GM21528 (cell line): ENCODE measurements around the gene CNOT2.
A peak's percentile ranks its signal among the peaks of the same experiment; 100 is the strongest.
"Not testable (repeated sequence)": the region's sequence is repeated elsewhere in the genome, so short reads cannot be mapped to it uniquely, and the experiment has no call there.

Experiments
- ATAC-seq: cut with Tn5 transposase; IDR thresholded peaks from one replicate; pipeline ENCODE4 v1.9.1; 2021; ENCODE audit warnings: mild to moderate bottlenecking, moderate library complexity; ENCODE audit not compliant: unreplicated experiment, low FRiP score

The CNOT2 gene

GRCh38 chr12:70359458-70360197 is 116.4 kb downstream of the CNOT2 start:
- no peak for ATAC-seq

- no peak for ATAC-seq
Measured at GRCh38 chr12:70360218-70360617, 117.0 kb downstream of the CNOT2 start.

GRCh38 chr12:70364695-70365397 is 121.6 kb downstream of the CNOT2 start:
- ATAC-seq: no peak

GRCh38 chr12:70365398-70365647 is 122.1 kb downstream of the CNOT2 start:
- no peak for ATAC-seq

GRCh38 chr12:70365648-70366518 is 122.7 kb downstream of the CNOT2 start, which contains the start of gene KCNMB4:
Gene KCNMB4 (plus strand): TSS chr12:70366290. CDS start chr12:70366735, 445 bp downstream.
- ATAC-seq: peak; percentile 87

- peak; percentile 48 for ATAC-seq
Measured at GRCh38 chr12:70366581-70367257, 123.5 kb downstream of the CNOT2 start.

GRCh38 chr12:70367258-70368141 is 124.3 kb downstream of the CNOT2 start:
- ATAC-seq: no peak

- ATAC-seq: no peak
Measured at GRCh38 chr12:70372881-70373280, 129.6 kb downstream of the CNOT2 start.

- ATAC-seq: no peak
Measured at GRCh38 chr12:70379846-70380245, 136.6 kb downstream of the CNOT2 start.

- no peak for ATAC-seq
Measured at GRCh38 chr12:70383484-70383883, 140.3 kb downstream of the CNOT2 start.

GRCh38 chr12:70383886-70384285 is 140.7 kb downstream of the CNOT2 start:
- ATAC-seq: no peak

- no peak for ATAC-seq
Measured at GRCh38 chr12:70386771-70387170, 143.5 kb downstream of the CNOT2 start.

- no peak for ATAC-seq
Measured at GRCh38 chr12:70389678-70390077, 146.4 kb downstream of the CNOT2 start.

- not testable (repeated sequence) for ATAC-seq
Measured at GRCh38 chr12:70392631-70393030, 149.4 kb downstream of the CNOT2 start.

- no peak for ATAC-seq
Measured at GRCh38 chr12:70393787-70394499, 150.7 kb downstream of the CNOT2 start.

GRCh38 chr12:70398002-70398401 is 154.8 kb downstream of the CNOT2 start:
- no peak for ATAC-seq

GRCh38 chr12:70398862-70399261 is 155.6 kb downstream of the CNOT2 start:
- ATAC-seq: no peak

- no peak for ATAC-seq
Measured at GRCh38 chr12:70399311-70399710, 156.1 kb downstream of the CNOT2 start.

GRCh38 chr12:70400124-70400523 is 156.9 kb downstream of the CNOT2 start:
- no peak for ATAC-seq
